ENCODE data around the gene AK6.
"Not testable (repeated sequence)": the region's sequence is repeated elsewhere in the genome, so short reads cannot be mapped to it uniquely, and the experiment has no call there.

Gene AK6

GRCh38 chr5:69369340-69370121 lies at the start of gene AK6, which contains the start of the genes RAD17 and TAF9:
Gene AK6, minus strand, starts transcription at chr5:69369520. Its CDS starts 30 bp downstream, at chr5:69369490.
Gene RAD17, plus strand, starts transcription at chr5:69369818. Its CDS starts 2,391 bp downstream, at chr5:69372209.
Gene TAF9, minus strand, starts transcription at chr5:69369520. Its CDS starts 3,783 bp downstream, at chr5:69365737.
- FAIRE-seq: no peak

- no peak for FAIRE-seq
Observed at GRCh38 chr5:69418554-69418953, 49.2 kb upstream of the AK6 start.

GRCh38 chr5:69416699-69417098 lies 47.4 kb upstream of the AK6 start:
- FAIRE-seq: no peak

GRCh38 chr5:69416180-69416579 lies 46.9 kb upstream of the AK6 start:
- no peak for FAIRE-seq

GRCh38 chr5:69415584-69415958 lies 46.3 kb upstream of the AK6 start:
- no peak for FAIRE-seq

GRCh38 chr5:69414885-69415583 lies 45.7 kb upstream of the AK6 start, which contains the start of gene MARVELD2:
Gene MARVELD2, plus strand, starts transcription at chr5:69415116. Its CDS starts 4,270 bp downstream, at chr5:69419386.
- no peak for FAIRE-seq

- no peak for FAIRE-seq
Observed at GRCh38 chr5:69404659-69405330, 35.5 kb upstream of the AK6 start.

GRCh38 chr5:69378376-69378775 lies 9.1 kb upstream of the AK6 start:
- FAIRE-seq: no peak

- no peak for FAIRE-seq
Observed at GRCh38 chr5:69374911-69375446, 5.7 kb upstream of the AK6 start.

GRCh38 chr5:69372394-69372793 lies 3.1 kb upstream of the AK6 start:
- FAIRE-seq: no peak

GRCh38 chr5:69370335-69370734 lies 1.0 kb upstream of the AK6 start:
- FAIRE-seq: not testable (repeated sequence)

GRCh38 chr5:69368458-69369339 lies 621 bp downstream of the AK6 start:
- no peak for FAIRE-seq

GRCh38 chr5:69367697-69368279 lies 1.5 kb downstream of the AK6 start:
- FAIRE-seq: no peak

GRCh38 chr5:69364850-69365249 lies 4.5 kb downstream of the AK6 start:
- FAIRE-seq: no peak

GRCh38 chr5:69364414-69364813 lies 4.9 kb downstream of the AK6 start:
- no peak for FAIRE-seq

- no peak for FAIRE-seq
Observed at GRCh38 chr5:69360442-69360841, 8.9 kb downstream of the AK6 start.

- FAIRE-seq: no peak
Observed at GRCh38 chr5:69359699-69360098, 9.6 kb downstream of the AK6 start.

- no peak for FAIRE-seq
Observed at GRCh38 chr5:69350664-69351063, 18.7 kb downstream of the AK6 start.

- no peak for FAIRE-seq
Observed at GRCh38 chr5:69343083-69343482, 26.2 kb downstream of the AK6 start.

- no peak for FAIRE-seq
Observed at GRCh38 chr5:69341520-69342161, 27.7 kb downstream of the AK6 start.

- FAIRE-seq: no peak
Observed at GRCh38 chr5:69335341-69335935, 33.9 kb downstream of the AK6 start.

Measured in TTC549 (cell line).